Prostate gland (tissue), 2 donors: ENCODE results near the gene FOXP1. TPM values are rescaled to one million over a fixed set of nuclear protein-coding genes. Genes with fewer than 3 reads are reported as not detected.

ENCODE experiments used
- DNase-seq: peaks from one replicate; pipeline ENCODE4 v3.0.0-alpha.2; 2019; ENCODE audit warnings: low spot score
- H3K27ac ChIP-seq, 2 donors: fragments of 200-600 bp; sonication (generic); 2 replicates each; pipeline ENCODE4 v1.5.1; 2017 to 2019
- H3K27me3 ChIP-seq: fragments of 200-600 bp; sonication (generic); replicated peaks from 2 replicates; pipeline ENCODE4 v1.5.1; 2019; ENCODE audit not compliant: insufficient read depth
- H3K36me3 ChIP-seq, 2 donors: fragments of 200-600 bp; sonication (generic); 1 replicate in 1 of 2; 2 replicates in 1 of 2; pipeline versions ENCODE4 v1.5.1 to v1.8.1; 2017 to 2019
- H3K4me1 ChIP-seq: fragments of 200-600 bp; sonication (generic); replicated peaks from 2 replicates; pipeline ENCODE4 v1.5.1; 2019
- H3K4me3 ChIP-seq, 2 donors: fragments of 200-600 bp; sonication (generic); 2 replicates each; pipeline ENCODE4 v1.5.1; 2017 to 2019
- H3K9me3 ChIP-seq: fragments of 200-600 bp; sonication (generic); 2 replicates; pipeline ENCODE4 v1.5.1; 2017
- CTCF ChIP-seq, 4 experiments: fragments of 200-600 bp in 2 of 4; fragments of 450-650 bp in 2 of 4; sonication (generic) in 2 of 4; IDR thresholded peaks; 1 replicate in 3 of 4; 2 replicates in 1 of 4; pipeline ENCODE4 v1.5.1; 2016 to 2019; ENCODE audit warnings: antibody characterized with exemption in 4 of 4, mild to moderate bottlenecking in 2 of 4, moderate library complexity in 2 of 4
- POLR2A ChIP-seq: fragments of 450-650 bp; IDR thresholded peaks from one replicate; pipeline ENCODE4 v1.6.1; 2016; ENCODE audit warnings: antibody characterized with exemption, mild to moderate bottlenecking
- POLR2AphosphoS5 ChIP-seq: sonication (generic); formaldehyde crosslinking; IDR thresholded peaks from one replicate; pipeline ENCODE4 v1.6.1; 2017; ENCODE audit warnings: antibody characterized with exemption
- WGBS: methylation state at CpG from one replicate; pipeline ENCODE4 v1.1.5; 2018; 5-methylcytosine and 5-hydroxymethylcytosine counted together
- intact Hi-C: fragments of 100-400 bp; cut with DNase I; formaldehyde crosslinking; loops from one replicate; pipeline ENCODE4 v1.14.2; 2022
- total RNA-seq, 2 donors: library from RNA; depleted of rRNA; stranded (reverse); fragments of >200 nt; gene quantifications; one replicate each; pipeline ENCODE4 v1.1.0, GENCODE V29; 2016

Gene FOXP1
- total RNA-seq, 2 donors from 2014 or later, result 133 to 156 TPM

DNA sequence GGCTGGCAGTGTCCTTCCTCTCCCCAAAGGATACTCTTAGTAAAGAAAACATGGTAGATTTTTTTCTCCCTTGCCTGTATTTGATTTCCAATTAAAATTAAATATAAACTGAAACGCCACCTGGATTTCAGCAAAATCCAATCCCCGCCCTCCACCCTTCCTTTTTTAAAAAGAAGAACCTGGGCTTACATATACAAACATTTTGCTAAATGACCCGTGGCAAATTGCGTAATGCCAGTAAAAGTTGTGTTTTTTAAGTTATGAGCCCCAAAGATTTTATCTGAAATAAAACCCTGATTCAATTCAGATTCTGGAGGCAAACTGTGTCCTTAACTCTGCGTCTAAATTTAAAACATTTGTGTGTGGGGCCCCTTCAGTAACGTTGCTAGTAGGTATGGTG is 403.0 kb downstream of the FOXP1 start:
- no peak for DNase-seq
- no peak overlapping the region for H3K4me3 ChIP-seq
- no peaks in the 10 kb centered on the region for H3K27me3 ChIP-seq
- no peak overlapping the region for H3K27ac ChIP-seq
- TF ChIP-seq POLR2A (no peak), POLR2AphosphoS5 (no peak), CTCF (IDR thresholded peaks at IDR 0.05) (no peak)
- no peaks in the 10 kb centered on the region for H3K9me3 ChIP-seq
- intact Hi-C loops, result no loop called here
- H3K36me3 ChIP-seq, result no peaks in the 10 kb centered on the region
- no peaks in the 10 kb centered on the region for H3K4me1 ChIP-seq
- WGBS, result 41% methylated on average over 6 of the region's 6 CpGs

GRCh38 chr3:71177375-71177774 is 406.2 kb downstream of the FOXP1 start:
- intact Hi-C loops, result no loop called here
- DNase-seq, result no peak
- Histone ChIP-seq H3K27me3 (no peaks in the 10 kb centered on the region), H3K4me3 (no peak overlapping the region), H3K4me1 (no peaks in the 10 kb centered on the region), H3K27ac (no peak overlapping the region), H3K9me3 (no peaks in the 10 kb centered on the region), H3K36me3 (no peaks in the 10 kb centered on the region)
- WGBS, result 98% methylated on average over 4 of the region's 4 CpGs
- no peak for TF ChIP-seq POLR2AphosphoS5
- no peak for TF ChIP-seq POLR2A
- TF ChIP-seq CTCF (IDR thresholded peaks at IDR 0.05), result no peak

GRCh38 chr3:71176366-71176765 is 407.2 kb downstream of the FOXP1 start:
- no peaks in the 10 kb centered on the region for H3K36me3 ChIP-seq
- H3K9me3 ChIP-seq, result no peaks in the 10 kb centered on the region
- H3K4me1 ChIP-seq, result no peaks in the 10 kb centered on the region
- TF ChIP-seq POLR2AphosphoS5, result no peak
- no peak for TF ChIP-seq POLR2A
- no peak for TF ChIP-seq CTCF (IDR thresholded peaks at IDR 0.05)
- H3K27ac ChIP-seq, result no peak overlapping the region
- H3K27me3 ChIP-seq, result no peaks in the 10 kb centered on the region
- intact Hi-C loops, result no loop called here
- H3K4me3 ChIP-seq, result no peak overlapping the region
- DNase-seq, result no peak
- 97% methylated on average over 5 of the region's 5 CpGs for WGBS

GRCh38 chr3:71175691-71176365 is 407.7 kb downstream of the FOXP1 start:
- Histone ChIP-seq H3K27me3 (no peaks in the 10 kb centered on the region), H3K4me3 (no peak overlapping the region), H3K9me3 (no peaks in the 10 kb centered on the region), H3K27ac (no peak overlapping the region), H3K36me3 (no peaks in the 10 kb centered on the region), H3K4me1 (no peaks in the 10 kb centered on the region)
- intact Hi-C loops, result no loop called here
- TF ChIP-seq POLR2AphosphoS5, result no peak
- no peak for DNase-seq
- 86% methylated on average over 5 of the region's 5 CpGs for WGBS

GRCh38 chr3:71172951-71173350 is 410.6 kb downstream of the FOXP1 start:
- no peaks in the 10 kb centered on the region for H3K9me3 ChIP-seq
- no peak for DNase-seq
- H3K4me1 ChIP-seq, result no peaks in the 10 kb centered on the region
- H3K27ac ChIP-seq, result no peak overlapping the region
- intact Hi-C loops, result no loop called here
- TF ChIP-seq POLR2AphosphoS5 (no peak), POLR2A (no peak), CTCF (IDR thresholded peaks at IDR 0.05) (no peak)
- H3K4me3 ChIP-seq, result no peak overlapping the region
- H3K27me3 ChIP-seq, result no peaks in the 10 kb centered on the region
- WGBS, result 94% methylated on average over 2 of the region's 2 CpGs
- no peaks in the 10 kb centered on the region for H3K36me3 ChIP-seq
